ENCODE data around the gene ZNF45. TPM values are rescaled to one million over a fixed set of nuclear protein-coding genes. Genes with fewer than 3 reads are reported as not detected.
"Not testable (repeated sequence)": the region's sequence is repeated elsewhere in the genome, so short reads cannot be mapped to it uniquely, and the experiment has no call there.

The ZNF45 gene
- total and polyA plus RNA-seq, 3 experiments from 2014 or later: 10.0 to 15.0 (median 11.7) TPM

DNA sequence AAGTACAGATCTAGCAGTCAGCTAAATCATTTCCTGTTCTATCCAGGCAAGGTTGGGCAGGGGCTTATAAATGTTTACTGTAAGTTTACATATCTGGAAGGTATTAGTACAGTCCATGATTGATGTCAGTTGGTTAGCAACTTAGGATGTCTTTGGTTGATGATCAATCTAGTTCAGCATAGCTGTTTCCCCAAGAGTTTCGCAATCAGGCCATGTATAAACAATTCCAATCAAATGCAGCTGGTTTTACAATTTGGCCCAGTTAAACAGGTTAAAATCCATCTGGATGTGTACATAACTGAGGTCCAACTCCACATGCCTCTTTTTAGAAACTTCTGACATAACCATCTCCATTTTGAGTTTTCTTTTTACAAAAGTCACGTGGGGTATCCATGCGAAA, 22.8 kb upstream of the ZNF45 start:
- ChIA-PET CTCF (no interaction called here), POLR2A (no interaction called here)
- no peak overlapping the region for H3K27ac Mint-ChIP-seq

GRCh38 chr19:43956827-43957226, 21.7 kb upstream of the ZNF45 start:
- ChIA-PET CTCF (no interaction called here), POLR2A (no interaction called here)
- H3K9me3 ChIP-seq (ENCODE audit: low read length): no peaks in the 10 kb centered on the region
- Mint-ChIP-seq H3K27ac (no peak overlapping the region), H3K4me1 (peaks cover 0 to 5% (median 4%) of the 10 kb centered on the region in 3 donors), H3K9me3 (peaks cover 19 to 59% (median 42%) of the 10 kb centered on the region in 5 donors), H3K36me3 (peaks cover 0 to 67% (median 16%) of the 10 kb centered on the region in 3 donors), H3K4me3 (no peak overlapping the region), H3K27me3 (no peaks in the 10 kb centered on the region)
- H3K4me3 ChIP-seq (ENCODE audit: low read length): no peak overlapping the region
- DNase-seq: no peak
- H3K27ac ChIP-seq (ENCODE audit: low read depth, low read length): no peak overlapping the region
- no peaks in the 10 kb centered on the region for H3K4me1 ChIP-seq (ENCODE audit: insufficient read depth, low read length)
- H3K27me3 ChIP-seq (ENCODE audit: insufficient read depth, low read length, poor library complexity, severe bottlenecking): no peaks in the 10 kb centered on the region
- no peaks in the 10 kb centered on the region for H3K36me3 ChIP-seq (ENCODE audit: insufficient read depth, low read length)

More for the DNA sequence above, 22.8 kb upstream of the ZNF45 start:
- H3K4me1 ChIP-seq (ENCODE audit: insufficient read depth, low read length): no peaks in the 10 kb centered on the region
- Mint-ChIP-seq H3K9me3 (peaks cover 21 to 70% (median 51%) of the 10 kb centered on the region in 5 donors), H3K4me3 (no peak overlapping the region), H3K27me3 (no peaks in the 10 kb centered on the region), H3K4me1 (no peaks in the 10 kb centered on the region), H3K36me3 (peaks cover 0 to 71% (median 25%) of the 10 kb centered on the region in 3 donors)
- H3K27me3 ChIP-seq (ENCODE audit: insufficient read depth, low read length, poor library complexity, severe bottlenecking): no peaks in the 10 kb centered on the region
- H3K4me3 ChIP-seq (ENCODE audit: low read length): no peak overlapping the region
- H3K27ac ChIP-seq (ENCODE audit: low read depth, low read length): no peak overlapping the region
- no peak for DNase-seq
- H3K9me3 ChIP-seq (ENCODE audit: low read length): no peaks in the 10 kb centered on the region
- H3K36me3 ChIP-seq (ENCODE audit: insufficient read depth, low read length): no peaks in the 10 kb centered on the region

- Mint-ChIP-seq H3K4me3 (peak within 1 kb of the TSS; percentile 89 to 98 (median 97)), H3K9me3 (peaks cover 26 to 63% (median 41%) of the 10 kb centered on the region in 5 donors), H3K27me3 (peaks cover 18 to 37% of the 10 kb centered on the region in 2 donors), H3K36me3 (peaks cover 9 to 59% (median 11%) of the 10 kb centered on the region in 3 donors), H3K4me1 (peaks cover 11 to 15% (median 13%) of the 10 kb centered on the region in 3 donors), H3K27ac (peak within 1 kb of the TSS; percentile 23 to 92 (median 80))
- ChIA-PET POLR2A (no interaction called here), CTCF (interaction anchor here (2.1 kb wide), 1 partner anchor 16 kb away, joined by 8 read pairs; the partner anchor contains the start of gene ZNF45)
- H3K36me3 ChIP-seq (ENCODE audit: insufficient read depth, low read length): no peaks in the 10 kb centered on the region
- peak within 1 kb of the TSS; percentile 34 for H3K27ac ChIP-seq (ENCODE audit: low read depth, low read length)
- no peaks in the 10 kb centered on the region for H3K4me1 ChIP-seq (ENCODE audit: insufficient read depth, low read length)
- H3K9me3 ChIP-seq (ENCODE audit: low read length): no peaks in the 10 kb centered on the region
- peak; percentile 21 to 64 (median 42) for DNase-seq
- H3K4me3 ChIP-seq (ENCODE audit: low read length): peak within 1 kb of the TSS; percentile 80
- no peaks in the 10 kb centered on the region for H3K27me3 ChIP-seq (ENCODE audit: insufficient read depth, low read length, poor library complexity, severe bottlenecking)
Measured at GRCh38 chr19:43950834-43951645, 16.0 kb upstream of the ZNF45 start, which contains the start of gene ZNF221. ZNF221 (plus strand) TSS chr19:43951228; CDS start chr19:43962727, 11,499 bp downstream.

GRCh38 chr19:43949803-43950202, 14.7 kb upstream of the ZNF45 start:
- peak overlapping the region in 2 of 8 donors; percentile 6 to 15 for H3K27ac Mint-ChIP-seq
- H3K4me3 Mint-ChIP-seq: peak overlapping the region; percentile 7 to 88 (median 38)
- peaks cover 11 to 15% (median 13%) of the 10 kb centered on the region in 3 donors for H3K4me1 Mint-ChIP-seq
- H3K36me3 ChIP-seq (ENCODE audit: insufficient read depth, low read length); H3K4me1 ChIP-seq (ENCODE audit: insufficient read depth, low read length); H3K27ac ChIP-seq (ENCODE audit: low read depth, low read length); H3K4me3 ChIP-seq (ENCODE audit: low read length); POLR2A ChIA-PET; H3K9me3 ChIP-seq (ENCODE audit: low read length); H3K27me3 ChIP-seq (ENCODE audit: insufficient read depth, low read length, poor library complexity, severe bottlenecking); DNase-seq: not testable (repeated sequence)
- CTCF ChIA-PET: interaction anchor here (2.1 kb wide), 1 partner anchor 14 kb away, joined by 8 read pairs; the partner anchor contains the start of gene ZNF45
- H3K9me3 Mint-ChIP-seq: peaks cover 29 to 57% (median 42%) of the 10 kb centered on the region in 5 donors
- H3K36me3 Mint-ChIP-seq: peaks cover 9 to 51% (median 10%) of the 10 kb centered on the region in 3 donors
- peaks cover 29 to 48% of the 10 kb centered on the region in 2 donors for H3K27me3 Mint-ChIP-seq

DNA sequence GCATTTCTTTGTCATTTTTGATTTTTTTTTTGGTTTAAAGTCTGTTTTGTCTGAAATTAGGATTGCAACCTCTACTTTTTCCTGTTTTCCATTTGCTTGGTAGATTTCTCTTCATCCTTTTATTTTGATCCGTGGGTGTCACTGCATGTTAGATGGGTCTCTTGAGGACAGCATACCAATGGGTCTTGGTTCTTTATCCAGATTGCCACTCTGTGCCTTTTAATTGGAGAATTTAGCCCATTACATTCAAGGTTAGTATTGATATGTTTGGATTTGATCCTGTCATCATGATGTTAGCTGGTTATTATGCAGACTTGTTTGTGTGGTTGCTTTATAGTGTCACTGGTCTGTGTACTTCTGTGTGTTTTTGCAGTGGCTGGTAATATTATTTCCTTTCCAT, 12.3 kb upstream of the ZNF45 start:
- H3K9me3 ChIP-seq (ENCODE audit: low read length); H3K27ac Mint-ChIP-seq; H3K4me1 ChIP-seq (ENCODE audit: insufficient read depth, low read length); H3K4me3 ChIP-seq (ENCODE audit: low read length); POLR2A ChIA-PET; H3K36me3 ChIP-seq (ENCODE audit: insufficient read depth, low read length); DNase-seq; CTCF ChIA-PET; H3K27me3 ChIP-seq (ENCODE audit: insufficient read depth, low read length, poor library complexity, severe bottlenecking); H3K27ac ChIP-seq (ENCODE audit: low read depth, low read length): not testable (repeated sequence)
- H3K4me1 Mint-ChIP-seq: peaks cover 11 to 15% (median 12%) of the 10 kb centered on the region in 3 donors
- peaks cover 29 to 55% (median 41%) of the 10 kb centered on the region in 5 donors for H3K9me3 Mint-ChIP-seq
- peaks cover 38 to 62% of the 10 kb centered on the region in 2 donors for H3K27me3 Mint-ChIP-seq
- H3K4me3 Mint-ChIP-seq: peak overlapping the region in 1 of 7 donors; percentile 16
- H3K36me3 Mint-ChIP-seq: peaks cover 10 to 39% (median 11%) of the 10 kb centered on the region in 3 donors

DNA sequence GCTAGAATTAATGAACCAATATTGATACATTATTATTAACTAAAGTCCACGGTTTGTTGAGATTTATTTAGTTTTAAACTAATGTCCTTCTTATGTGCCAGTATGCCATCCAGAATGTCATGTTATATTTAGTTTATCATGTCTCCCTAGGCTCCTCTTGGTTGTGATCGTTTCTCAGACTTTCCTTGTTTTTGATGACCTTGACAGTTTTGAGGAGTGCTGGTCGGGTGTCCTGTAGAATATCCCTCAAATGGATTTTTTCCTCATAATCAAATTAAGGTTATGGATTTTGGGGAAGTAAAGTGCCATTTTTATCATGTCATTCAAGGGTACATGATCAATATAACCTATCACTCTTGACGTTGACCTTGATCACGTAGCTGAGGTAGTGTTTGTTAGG, 6.1 kb upstream of the ZNF45 start:
- no peak overlapping the region for H3K4me3 Mint-ChIP-seq
- no peak for DNase-seq
- no peaks in the 10 kb centered on the region for H3K4me1 ChIP-seq (ENCODE audit: insufficient read depth, low read length)
- H3K4me3 ChIP-seq (ENCODE audit: low read length): no peak overlapping the region
- no peaks in the 10 kb centered on the region for H3K36me3 ChIP-seq (ENCODE audit: insufficient read depth, low read length)
- ChIA-PET POLR2A (interaction anchor here (0.6 kb wide), 1 partner anchor 40 kb away, joined by 3 read pairs; no protein-coding TSS in a partner anchor), CTCF (no interaction called here)
- peaks cover 13 to 20% (median 19%) of the 10 kb centered on the region in 5 donors for H3K9me3 Mint-ChIP-seq
- H3K27me3 ChIP-seq (ENCODE audit: insufficient read depth, low read length, poor library complexity, severe bottlenecking): no peaks in the 10 kb centered on the region
- no peaks in the 10 kb centered on the region for H3K9me3 ChIP-seq (ENCODE audit: low read length)
- H3K27ac ChIP-seq (ENCODE audit: low read depth, low read length): no peak overlapping the region
- H3K36me3 Mint-ChIP-seq: peaks cover 0 to 20% (median 2%) of the 10 kb centered on the region in 3 donors
- no peaks in the 10 kb centered on the region for H3K4me1 Mint-ChIP-seq
- H3K27me3 Mint-ChIP-seq: peaks cover 30 to 40% of the 10 kb centered on the region in 2 donors
- no peak overlapping the region for H3K27ac Mint-ChIP-seq

DNA sequence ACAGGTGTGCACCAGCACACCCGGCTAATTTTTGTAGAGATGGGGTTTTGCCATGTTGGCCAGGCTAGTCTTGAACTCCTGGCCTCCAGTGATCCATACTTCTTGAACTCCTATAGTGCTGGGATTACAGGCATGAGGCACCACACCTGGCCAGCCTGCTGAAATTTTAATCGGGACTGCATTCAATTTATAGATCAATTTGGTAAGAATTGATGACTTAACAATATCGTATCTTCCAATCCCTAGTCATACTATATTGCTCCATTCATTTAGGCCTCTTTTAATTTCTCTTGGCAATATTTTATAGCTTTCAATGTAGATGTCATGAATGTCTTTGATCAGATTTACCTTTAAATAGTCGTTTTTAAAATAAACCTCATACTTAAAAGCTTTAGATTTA, 5.6 kb upstream of the ZNF45 start:
- H3K4me1 ChIP-seq (ENCODE audit: insufficient read depth, low read length): peaks cover 1% of the 10 kb centered on the region
- no peak overlapping the region for H3K4me3 ChIP-seq (ENCODE audit: low read length)
- DNase-seq: no peak
- no peaks in the 10 kb centered on the region for H3K27me3 ChIP-seq (ENCODE audit: insufficient read depth, low read length, poor library complexity, severe bottlenecking)
- Mint-ChIP-seq H3K4me1 (peaks cover 0 to 4% (median 2%) of the 10 kb centered on the region in 3 donors), H3K36me3 (peaks cover 0 to 15% (median 2%) of the 10 kb centered on the region in 3 donors), H3K27me3 (peaks cover 25 to 36% of the 10 kb centered on the region in 2 donors), H3K9me3 (peaks cover 8 to 16% (median 14%) of the 10 kb centered on the region in 5 donors), H3K27ac (no peak overlapping the region), H3K4me3 (no peak overlapping the region)
- no peaks in the 10 kb centered on the region for H3K36me3 ChIP-seq (ENCODE audit: insufficient read depth, low read length)
- H3K9me3 ChIP-seq (ENCODE audit: low read length): no peaks in the 10 kb centered on the region
- no peak overlapping the region for H3K27ac ChIP-seq (ENCODE audit: low read depth, low read length)
- ChIA-PET CTCF (no interaction called here), POLR2A (interaction anchor here (0.6 kb wide), 1 partner anchor 40 kb away, joined by 3 read pairs; no protein-coding TSS in a partner anchor)
